AML-193 (cell line): Measurements from ENCODE around the gene PAM16.

Experiments used
- DNase-seq, 2 experiments: peaks; one replicate each; lab custom pipeline; 2025; lab: John Stamatoyannopoulos, UW

PAM16 gene

DNA sequence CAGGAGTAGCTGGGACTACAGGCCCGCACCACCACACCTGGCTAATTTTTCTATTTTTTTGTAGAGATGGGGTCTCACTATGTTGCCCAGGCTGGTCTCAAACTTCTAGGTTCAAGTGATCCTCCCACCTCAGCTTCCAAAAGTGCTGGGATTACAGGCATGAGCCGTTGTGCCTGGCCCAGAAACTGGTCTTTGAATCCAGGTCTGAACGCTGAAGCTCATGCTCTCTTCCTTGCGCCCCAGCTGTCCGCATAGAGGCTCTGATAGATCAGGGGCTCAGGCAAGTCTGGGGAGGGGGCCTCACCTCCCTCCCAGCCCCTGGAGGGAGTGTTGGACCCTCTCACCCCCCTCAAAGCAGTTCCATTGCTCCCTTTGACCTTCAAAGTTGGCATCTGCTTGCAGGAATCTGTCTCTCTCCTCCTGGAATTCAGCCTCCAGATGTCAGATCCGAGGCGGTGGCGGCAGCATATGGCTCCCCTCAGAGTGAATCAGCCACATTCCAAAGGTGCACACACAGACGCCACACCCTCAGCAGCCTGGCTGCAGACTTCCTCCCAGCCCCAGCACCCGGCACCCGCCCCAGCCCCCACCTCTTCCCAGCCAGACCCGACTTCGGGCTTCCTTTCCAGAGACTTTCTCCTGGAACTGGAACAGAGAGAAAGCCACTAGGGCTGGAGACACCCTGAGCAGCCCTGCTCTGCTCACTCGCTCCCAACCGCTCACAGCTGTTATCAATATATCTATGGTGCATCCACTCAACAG lies 52.2 kb downstream of the PAM16 start:
- no peak for DNase-seq

DNA sequence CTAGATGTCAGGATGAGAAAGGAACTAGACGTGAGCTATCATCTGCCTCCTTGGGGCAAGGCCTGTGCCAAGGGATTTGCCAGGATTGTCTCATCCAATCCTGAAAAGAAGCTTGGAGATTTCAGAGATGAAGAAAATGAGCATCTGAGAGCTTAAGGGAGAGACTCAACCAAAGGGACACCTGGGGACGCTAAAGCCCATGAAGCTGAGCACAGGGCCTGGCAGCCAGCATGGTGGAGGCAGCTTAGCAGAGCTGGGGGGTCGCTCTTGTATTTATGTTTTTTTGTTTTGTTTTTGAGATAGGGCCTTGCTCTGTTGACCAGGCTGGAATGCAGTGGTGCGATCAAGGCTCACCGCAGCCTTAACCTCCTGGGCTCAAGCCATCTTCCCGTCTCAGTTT lies 53.6 kb downstream of the PAM16 start:
- no peak for DNase-seq

DNA sequence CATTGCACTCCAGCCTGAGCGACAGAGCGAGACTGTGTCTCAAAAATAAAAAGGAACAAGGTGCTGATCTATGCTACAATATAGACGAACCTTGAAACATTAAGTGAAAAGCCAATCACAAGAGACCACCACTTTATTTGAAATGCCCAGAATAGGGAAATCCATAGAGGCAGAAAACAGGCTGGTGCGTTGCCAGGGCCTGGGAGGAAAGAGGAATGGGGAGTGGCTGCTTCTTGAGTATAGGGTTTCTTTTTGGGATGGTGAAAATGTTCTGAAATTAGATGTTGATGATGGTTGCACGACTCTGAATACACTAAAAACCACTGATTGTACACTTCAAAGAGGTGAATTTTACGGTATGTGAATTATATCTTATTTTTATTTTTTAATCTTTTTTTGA lies 55.5 kb downstream of the PAM16 start:
- DNase-seq, result no peak

- no peak for DNase-seq
Observed at GRCh38 chr16:4293822-4294457, 57.2 kb downstream of the PAM16 start.

- DNase-seq, result no peak
Observed at GRCh38 chr16:4293181-4293716, 57.9 kb downstream of the PAM16 start.

DNA sequence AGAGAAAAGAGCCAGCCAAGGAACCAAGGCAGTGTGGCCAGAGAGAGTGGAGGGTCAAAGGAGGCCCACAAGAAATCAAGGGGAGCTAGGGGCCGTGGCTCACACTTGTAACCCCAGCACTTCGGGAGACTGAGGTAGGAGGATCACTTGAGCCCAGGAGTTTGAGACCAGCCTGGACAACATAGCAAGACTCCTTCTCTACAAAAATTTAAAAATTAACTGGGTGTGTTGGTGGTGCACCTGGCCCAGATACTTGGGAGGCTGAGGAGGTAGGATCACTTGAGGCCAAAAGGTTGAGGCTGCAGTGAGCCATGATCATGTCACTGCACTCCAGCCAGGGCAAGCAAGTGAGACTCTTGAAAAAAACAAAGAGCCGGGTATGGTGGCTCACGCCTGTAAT lies 59.4 kb downstream of the PAM16 start:
- DNase-seq, result no peak
